Measurements from ENCODE around the gene SDK1.
A peak's percentile ranks its signal among the peaks of the same experiment; 100 is the strongest.

The SDK1 gene

DNA sequence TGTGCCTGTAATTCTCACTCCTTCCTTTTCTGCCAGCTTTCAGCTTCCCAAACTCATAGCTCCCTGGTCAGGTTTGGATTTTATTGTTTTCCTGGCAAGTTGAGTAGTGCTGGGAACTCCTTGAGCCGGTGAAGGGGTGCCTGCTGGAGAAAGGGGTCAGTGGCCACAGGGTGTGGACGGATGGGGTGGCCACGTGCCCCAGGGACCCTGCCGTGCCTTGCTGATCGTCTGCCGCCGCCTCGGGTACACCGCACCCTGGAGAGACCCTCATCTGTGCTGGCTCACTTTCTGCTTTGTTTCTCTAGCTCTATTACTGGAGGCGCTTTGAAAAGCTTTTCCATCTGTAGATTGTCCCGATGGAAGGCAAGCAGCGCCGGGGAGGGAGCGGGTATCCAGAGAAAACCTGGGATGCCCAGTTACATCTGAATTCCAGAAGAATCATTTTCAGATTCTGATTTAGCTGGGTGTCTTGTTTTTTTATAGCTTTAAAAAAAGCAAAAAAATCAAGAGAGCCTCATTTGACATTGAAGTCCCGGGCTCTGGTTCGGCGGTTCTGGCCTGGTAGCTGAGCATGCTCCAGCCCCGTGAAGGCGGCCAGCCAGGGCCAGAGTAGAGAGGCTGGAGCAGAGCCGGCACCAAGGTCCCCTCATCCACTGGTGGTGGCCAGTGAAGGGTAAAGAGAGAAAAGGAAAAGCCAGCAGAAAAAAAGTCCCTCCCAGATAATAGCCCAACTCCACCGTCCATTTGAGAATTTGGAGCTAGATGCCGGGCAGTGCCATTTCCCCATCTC is 870.1 kb downstream of the SDK1 start:
- no peak for DNase-seq

DNA sequence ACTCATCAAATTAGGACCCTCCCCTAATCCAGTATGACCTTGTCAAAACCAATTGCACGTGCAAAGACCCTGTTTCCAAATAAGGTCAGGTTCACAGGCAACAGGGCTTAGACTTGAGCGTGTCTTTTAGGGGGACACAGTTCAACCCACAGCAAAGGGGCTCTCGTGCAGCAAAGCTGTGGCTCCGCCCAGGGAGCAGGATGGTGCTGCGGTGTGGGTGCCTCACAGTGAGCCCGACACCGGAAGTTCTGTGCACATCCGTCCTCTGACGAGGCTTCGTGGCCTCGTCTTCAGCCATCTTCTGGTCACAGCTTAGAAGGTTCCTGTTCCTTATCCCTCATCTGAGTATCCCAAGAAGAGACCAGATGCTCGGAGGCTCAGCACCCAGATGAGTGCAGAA is 871.8 kb downstream of the SDK1 start:
- no peak for DNase-seq

DNA sequence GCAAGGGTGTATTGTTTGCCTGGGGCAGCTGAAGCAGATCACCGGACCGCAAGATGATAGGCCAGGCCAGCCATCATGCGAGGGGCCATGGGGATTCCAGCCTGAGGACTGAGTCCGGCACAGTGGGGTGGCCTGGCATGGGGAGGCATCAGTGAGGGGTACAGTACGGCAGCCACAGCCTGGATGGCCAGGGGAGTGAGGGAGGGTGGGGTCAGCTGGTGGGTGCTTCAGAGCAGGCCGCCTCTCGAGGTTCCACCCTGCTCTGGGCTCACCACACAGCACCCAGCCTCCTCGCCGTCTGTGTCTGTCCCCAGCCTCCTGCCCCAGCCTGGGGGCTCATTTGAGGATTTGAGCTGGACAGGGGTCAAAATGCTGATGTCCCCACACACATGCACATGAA is 872.6 kb downstream of the SDK1 start:
- no peak for DNase-seq

DNA sequence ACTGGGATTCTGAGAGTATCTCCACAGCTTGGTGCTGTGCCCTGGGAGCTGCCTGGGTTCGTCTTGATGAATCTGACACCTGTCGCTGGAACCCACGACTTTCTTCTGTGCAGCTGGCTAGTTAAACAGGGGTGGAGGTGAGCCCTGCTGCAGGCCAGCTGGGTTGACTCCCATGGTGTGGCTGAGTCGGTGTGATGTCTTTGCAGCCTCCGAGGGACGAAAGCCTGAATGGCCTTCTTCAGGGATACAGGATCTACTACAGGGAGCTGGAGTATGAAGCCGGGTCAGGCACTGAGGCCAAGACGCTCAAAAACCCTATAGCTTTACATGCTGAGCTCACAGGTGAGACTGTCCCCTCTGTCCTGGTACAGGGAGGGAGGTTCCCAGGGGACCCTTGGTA is 873.0 kb downstream of the SDK1 start:
- no peak for DNase-seq

DNA sequence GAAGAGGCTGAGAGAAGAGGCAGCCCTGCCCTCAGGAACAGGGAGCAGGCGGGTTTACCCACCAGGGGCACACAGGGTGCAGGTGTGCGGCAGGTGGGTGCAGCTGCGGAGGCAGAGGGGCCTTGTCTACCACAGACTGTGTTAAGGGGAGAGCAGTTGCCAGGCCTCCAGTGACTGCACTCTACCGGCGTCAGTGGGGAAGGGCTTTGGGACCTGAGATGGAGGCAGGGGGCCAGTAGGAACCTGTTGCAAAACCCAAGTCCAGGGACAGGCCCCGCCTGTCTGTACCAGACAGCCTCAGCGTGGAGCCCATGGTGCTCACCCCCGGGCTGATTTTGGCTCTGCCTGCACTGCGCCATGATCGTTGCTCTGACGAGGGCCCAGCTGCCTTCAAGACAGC is 873.4 kb downstream of the SDK1 start:
- no peak for DNase-seq

DNA sequence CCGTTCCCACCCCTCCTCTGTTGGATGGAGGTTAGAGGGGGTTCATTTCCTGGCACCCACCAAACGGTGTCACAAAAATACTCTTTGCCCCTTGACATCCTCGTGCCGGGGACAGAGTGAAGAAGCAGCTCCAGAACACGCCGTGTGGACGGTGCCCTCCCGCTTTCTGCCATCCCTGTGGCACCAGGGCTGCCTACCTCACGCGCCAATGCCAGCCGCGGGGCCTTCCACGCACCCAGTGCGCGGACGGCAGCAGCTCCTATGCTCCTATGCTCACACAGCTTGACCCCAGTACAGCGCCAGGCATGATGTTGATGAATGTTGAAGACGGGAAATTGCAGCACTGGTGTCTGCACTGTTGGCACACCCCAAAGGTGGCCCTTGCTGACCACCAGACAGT is 873.8 kb downstream of the SDK1 start:
- DNase-seq: no peak

DNA sequence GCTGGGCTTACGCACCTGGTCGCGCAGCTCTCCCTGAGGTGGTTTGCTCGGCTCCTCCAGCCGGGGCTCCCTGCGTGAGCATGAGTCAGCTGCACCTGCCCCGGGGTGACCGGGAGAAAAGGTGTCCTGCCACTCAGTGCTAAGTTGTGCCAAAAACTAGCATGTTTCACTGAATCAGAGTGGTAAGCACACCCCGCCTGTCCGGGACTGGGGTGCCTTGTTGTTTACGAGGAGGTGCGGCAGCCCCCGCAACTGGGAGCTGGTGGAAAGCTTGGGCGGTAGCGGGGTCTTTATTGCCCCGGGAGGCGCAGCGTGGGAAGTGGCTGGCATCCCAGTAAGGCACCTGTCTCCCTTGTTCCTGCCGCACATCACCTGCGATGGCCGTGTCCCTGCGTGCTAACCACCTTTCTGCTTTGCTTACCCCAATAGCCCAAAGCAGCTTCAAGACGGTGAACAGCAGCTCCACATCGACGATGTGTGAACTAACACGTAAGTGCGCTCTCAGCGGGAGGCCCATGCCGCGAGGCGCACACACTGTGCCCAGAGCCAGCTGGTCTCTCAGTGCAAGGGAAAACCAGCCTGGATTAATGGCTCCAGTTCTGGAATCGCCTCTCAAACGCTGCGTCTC is 874.4 kb downstream of the SDK1 start:
- DNase-seq: no peak

DNA sequence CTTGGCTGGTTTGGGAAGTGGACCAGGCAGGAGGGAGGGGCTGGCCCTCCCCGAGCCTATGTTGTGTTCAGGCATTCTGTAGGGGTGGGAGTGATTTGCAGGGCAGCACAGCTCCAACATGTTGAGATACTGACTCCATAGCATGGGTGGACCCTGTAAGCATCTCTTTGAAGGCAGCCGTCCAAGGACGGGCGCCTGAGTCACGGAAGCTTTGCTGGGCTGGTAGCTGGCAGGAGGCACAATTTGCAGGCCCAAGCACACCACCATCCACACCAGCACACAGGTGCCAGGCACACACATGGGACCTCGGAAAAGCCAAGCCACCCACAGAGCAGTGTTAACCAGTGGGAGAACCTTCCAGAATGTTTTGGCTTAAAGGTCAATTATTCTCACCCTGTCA is 875.9 kb downstream of the SDK1 start:
- DNase-seq: no peak

DNA sequence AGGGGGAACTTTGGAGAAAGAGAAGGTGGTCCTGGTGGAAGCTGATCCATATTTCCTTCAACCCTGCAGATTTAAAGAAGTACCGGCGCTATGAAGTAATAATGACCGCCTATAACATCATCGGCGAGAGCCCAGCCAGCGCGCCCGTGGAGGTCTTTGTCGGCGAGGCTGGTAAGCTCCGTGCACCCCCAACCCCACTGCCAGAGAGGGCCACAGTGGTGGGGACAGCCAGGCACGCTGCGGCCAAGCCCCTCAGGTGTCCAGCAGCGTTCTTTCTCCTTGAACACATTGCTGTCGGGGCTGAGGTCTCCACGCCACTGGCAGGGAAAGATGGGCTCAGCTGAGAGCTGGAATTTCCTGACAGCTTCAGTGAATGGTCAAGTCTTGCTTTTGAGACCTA is 877.4 kb downstream of the SDK1 start:
- DNase-seq: no peak

DNA sequence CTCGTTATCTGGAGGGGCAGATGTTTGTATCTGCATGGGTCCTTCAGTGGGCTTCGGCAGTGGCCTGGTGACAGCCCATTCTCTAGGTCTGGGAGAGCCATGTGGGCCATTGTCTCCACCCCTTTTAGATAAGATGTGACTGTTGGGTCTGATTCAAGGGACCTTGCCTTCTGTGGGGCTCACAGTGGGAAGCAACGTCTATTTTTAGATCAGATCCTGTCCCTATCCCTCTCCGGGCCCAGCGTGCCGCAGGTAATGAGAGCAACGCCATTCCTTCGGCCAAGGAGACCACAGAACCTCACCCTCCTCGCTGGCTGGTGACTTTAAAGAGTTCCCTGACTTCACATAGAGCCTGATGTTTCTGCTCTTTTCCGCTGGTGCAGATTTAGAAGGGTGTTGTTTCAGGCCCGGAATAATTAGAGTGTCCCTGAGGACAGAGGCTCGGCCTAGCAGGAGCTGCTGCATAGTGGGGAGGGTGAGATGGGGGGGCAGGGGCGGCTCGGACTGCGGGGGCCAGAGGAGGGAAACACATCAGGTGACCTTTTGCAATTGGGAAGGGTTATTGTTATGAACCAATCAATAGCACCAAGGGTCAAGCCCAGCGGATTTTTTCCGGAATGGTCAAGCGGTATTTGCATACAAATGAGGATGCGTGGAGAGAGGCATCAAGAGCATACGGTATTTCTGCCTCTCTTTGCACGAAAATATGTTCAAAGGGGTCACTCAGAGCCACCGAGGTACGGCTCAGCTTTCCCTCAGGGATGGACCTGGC is 878.0 kb downstream of the SDK1 start:
- DNase-seq: no peak

DNA sequence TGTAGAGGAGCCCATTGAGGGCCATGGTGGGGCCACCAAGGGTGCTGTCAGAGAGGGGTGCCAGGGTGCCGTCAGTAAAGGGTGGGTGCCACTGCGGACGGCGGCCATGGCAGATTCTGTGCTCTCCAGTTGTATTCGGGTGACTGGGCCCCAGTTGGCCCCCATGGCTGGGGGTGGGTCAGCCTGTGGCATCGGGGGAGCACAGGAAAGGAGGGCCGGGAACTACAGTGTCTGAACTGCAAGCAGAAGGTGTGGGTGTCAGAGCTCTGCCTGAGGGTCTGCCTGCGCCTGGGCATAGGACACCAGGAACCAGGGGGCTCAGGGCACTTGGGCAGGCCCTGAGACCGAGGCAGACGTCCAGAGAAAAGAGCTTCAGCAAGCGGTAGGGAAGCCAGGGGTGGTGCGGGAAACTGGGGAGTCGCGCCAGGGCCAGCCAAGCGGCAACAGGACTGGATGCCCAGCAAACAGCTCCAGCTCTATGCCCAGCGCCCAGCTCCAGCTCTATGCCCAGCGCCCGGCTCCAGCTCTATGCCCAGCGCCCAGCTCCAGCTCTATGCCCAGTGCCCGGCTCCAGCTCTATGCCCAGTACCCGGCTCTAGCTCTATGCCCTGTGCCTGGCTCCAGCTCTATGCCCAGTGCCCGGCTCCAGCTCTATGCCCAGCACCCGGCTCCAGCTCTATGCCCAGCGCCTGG is 878.8 kb downstream of the SDK1 start:
- DNase-seq: no peak

DNA sequence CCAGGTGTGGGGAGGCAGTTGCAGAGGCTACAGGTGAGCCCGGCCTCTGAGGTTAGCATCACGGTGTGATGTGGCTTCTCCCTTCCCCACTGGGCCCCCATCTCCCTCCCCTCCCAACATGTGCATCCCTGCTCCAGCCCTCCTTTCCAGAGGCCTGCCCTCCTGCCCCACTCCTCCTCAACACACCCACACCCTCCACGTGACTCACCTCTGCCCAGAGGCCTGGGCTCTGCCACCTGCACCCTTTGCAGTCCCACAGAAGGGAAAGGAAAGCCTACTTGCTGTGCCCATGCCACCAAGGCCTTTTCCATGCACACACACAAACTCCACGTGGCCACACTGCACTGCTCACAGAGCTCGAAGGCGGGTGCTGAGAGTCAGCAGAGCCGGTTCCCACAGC is 880.4 kb downstream of the SDK1 start:
- DNase-seq: no peak

DNA sequence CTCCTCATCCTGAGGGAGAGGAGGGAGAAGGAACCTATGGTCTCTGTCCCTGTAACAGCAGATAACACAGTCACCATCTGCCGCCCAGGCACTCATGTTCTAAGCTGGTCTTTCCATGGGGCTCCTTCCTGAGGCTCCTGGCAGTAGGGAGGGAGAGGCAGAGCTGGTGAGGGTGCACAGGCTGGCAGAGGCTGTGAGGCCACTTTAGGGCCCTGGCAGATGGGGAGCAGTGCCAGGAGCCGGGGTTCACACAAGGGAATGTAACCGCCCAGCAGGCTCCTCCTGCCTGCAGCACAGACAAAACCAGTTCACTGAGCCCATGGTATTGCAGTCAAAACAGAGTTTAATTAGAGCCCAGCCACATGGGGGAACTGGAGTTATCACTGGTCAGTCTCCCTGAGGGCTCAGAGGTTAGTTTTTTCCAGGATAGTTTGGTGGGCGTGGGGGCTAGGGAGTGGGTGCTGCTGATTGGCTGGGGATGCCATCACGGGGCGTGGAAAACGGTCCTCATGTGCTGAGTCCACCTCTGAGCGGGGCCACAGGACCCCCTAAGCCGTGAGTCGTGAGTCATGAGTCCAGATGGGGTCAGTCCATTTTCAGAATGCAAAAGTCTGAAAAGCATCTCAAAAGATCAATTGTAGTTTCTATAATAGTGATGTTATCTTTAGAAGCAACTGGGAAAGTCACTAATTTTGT is 881.7 kb downstream of the SDK1 start:
- no peak for DNase-seq

DNA sequence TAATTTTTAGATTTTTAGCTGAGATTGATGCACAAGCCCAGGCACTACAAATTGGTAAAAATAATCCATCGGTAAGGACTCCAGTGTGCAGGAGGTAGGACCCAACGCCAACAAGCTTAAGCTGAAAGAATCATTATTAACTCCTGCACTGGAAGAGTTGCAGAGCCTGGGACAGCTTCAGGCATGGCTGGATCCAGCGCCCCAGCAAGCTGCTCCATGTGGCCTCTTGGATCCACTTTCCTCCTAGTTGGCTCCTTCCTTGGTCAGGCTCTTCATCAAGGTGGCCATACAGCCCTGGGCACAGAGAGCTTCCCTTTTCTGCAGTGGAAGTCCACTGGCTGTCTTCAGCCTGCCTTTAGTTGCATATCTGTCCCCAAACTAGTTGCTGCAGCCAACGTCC is 883.6 kb downstream of the SDK1 start:
- no peak for DNase-seq

DNA sequence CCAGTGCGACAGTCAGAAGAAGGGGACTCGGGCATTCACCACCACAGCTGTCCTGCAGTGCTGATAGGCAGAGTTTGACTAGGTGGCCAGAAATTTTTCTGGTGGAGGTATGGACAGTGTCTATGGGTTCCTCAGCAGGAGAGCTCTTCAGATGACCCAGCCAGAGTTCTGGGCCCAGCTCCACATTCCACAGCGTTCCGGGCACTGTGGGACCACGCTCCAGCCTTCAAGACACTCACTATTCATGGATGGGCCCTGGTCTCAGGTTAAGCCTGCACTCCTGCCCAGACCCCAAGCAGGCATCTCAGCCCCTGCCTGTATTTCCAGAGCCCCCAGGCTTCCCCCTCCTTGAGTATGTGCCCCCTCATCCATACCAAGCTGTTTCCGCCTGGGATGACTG is 884.1 kb downstream of the SDK1 start:
- no peak for DNase-seq

DNA sequence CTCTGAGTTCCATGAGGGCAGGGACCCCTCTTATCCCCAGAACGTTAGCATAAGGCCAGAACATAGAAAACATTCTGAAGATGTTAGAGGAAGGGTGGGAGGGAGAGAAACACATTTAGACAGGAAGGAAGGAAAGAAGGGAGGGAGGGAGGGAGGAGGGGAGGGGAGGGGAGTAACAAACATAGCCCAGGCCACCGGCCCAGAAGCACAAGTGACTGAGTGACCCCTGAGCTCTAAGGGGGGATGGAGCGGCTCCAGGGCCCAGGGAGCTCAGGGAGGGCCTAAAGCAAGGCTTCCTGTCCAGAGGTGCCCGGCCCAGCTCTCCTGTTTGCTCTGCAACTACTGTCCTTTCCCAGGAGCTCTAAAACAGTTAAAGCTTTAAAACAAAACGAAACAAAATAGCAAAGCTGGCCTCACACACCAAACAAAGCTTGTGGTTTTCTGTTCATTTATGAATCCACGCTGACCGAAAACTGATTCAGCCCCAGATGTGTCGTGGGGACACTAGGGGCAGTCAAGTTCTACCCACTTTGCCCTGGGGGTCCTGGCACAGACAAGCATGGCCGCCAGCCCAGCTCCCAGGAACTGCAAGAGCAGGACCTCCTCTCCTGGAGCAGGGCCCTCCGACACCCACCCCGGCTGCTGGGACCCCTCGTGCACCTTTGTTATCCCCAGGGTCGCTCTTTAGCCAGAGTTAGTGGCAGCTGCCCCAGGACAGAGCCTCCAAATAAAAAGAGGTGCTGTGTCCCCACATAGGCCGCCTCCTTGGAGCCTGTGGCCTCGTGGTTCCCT is 884.9 kb downstream of the SDK1 start:
- no peak for DNase-seq

DNA sequence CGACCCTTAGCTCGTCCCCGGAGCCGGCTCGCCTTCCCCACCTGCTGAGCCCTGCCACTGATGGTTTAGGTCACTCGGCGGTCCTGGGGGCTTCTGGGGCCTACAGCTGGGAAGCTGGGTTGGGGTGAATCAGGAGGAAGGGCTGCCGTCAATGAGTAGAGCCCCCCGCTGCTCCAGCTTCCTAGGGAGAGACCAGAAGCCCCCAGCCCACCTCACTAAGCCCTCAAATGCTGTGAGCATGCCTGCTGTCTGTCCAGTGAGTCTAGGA is 885.4 kb downstream of the SDK1 start:
- no peak for DNase-seq

DNA sequence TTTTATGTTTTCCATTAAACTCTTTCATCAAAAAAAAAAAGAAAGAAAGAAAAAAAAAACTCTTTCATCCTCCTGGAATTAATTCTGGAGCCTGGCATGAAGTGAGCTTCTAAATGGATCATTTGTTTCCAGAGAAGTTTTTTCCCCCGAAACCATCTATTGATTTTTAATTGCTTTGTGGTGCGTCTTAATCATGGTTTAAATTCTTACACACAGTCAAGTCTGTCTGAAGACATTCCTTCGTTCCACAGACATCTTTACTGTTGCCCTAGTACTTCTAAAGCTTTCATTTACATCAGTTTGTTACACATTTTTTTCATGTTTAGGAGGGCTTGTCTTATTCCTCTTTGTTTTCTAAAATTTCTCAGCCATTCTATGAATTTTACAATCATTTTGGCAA is 887.6 kb downstream of the SDK1 start:
- DNase-seq: no peak

DNA sequence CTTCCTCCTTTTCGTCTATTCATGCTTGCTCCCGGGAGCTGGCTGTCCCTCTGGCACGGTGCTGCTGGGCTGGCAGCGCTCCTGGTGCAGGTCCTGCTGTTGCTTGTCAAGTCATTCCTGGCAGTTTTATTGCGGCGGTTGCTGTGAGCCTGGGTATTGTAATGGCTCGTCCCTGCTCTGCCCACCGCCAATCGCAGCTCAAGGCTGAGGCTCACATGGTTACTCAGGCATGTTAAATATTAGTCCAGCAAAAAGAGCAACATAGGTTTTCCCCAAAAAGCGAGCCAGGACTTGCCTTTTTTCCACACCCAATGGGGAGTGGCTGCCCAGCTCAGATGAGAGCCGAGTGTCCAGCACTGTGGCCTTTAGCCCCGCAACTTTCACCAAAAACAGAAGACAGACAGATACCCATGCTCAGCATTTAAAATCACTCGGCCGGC is 888.1 kb downstream of the SDK1 start:
- DNase-seq: peak; percentile 94

DNA sequence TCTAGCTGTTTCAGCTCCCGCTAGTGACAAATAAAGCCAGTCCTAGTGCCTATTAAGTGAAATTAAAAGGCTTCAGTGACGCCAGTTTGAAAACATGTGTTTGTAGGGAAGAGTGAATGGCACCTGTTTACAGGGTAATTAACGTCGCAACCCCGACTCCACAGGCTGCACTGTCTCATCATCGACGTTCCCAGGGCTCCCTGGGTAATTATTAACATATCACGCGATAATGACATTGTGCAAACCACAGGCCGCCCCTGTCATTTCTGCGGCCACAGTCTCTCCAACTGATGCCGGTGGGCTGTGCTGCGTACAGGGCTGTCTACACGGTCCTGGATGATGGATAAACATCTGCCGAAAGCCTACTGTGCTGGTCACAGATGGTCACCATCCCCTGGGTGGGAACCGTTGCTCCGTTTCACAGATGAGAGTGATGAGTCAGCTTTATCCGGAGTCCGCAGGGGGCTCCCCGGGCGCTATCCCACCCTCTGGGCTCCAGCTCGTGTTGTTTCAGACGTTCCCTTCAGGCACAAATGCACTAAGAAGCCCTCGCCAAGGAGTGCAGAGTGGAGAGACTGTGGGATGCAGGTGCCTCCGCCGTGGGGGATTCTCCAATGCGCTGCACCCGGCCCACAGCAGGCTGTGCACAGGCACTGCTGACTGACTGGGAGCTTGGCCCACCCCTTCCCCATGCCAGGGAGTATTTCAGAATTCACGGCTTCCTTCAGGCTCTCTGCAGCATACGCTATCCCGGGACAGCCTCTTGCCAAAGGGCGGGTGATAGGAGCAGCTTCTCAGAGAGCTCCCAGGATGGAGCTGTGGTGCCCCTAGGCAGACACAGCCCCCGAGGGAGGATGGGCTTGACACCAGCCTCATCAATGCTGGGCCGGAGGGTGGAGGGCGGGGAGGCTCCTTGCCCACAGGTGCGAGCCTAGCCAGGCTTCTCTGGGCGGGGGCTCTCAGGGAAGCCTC is 889.2 kb downstream of the SDK1 start:
- no peak for DNase-seq

DNA sequence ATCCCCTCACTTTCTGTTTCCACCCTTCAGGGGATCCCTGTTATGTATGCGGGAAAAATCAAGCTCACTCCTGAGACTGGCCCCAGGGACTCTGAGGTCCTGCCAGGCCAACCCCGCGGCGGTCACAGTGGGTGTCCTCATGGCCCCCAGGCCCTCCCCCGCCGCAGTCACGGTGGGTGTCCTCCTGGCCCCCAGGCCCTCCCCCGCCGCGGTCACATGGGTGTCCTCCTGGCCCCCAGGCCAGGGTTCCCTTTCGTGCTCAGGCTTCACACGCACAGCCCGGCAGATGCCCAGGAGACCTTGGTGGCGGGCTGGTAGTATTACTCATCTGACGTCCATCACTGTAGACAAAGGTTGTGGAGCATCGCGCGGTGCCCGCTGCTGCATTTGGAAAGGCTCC is 890.0 kb downstream of the SDK1 start:
- no peak for DNase-seq

Measured in islet precursor cell (in vitro differentiated cells).